Stromal cell of bone marrow (primary cell): ENCODE results near the gene INA.
"Not testable (repeated sequence)": the region's sequence is repeated elsewhere in the genome, so short reads cannot be mapped to it uniquely, and the experiment has no call there.

Source experiments
- DNase-seq: peaks from one replicate; pipeline ENCODE4 v3.0.0-alpha.2; 2012; ENCODE audit warnings: low read depth

INA gene

DNA sequence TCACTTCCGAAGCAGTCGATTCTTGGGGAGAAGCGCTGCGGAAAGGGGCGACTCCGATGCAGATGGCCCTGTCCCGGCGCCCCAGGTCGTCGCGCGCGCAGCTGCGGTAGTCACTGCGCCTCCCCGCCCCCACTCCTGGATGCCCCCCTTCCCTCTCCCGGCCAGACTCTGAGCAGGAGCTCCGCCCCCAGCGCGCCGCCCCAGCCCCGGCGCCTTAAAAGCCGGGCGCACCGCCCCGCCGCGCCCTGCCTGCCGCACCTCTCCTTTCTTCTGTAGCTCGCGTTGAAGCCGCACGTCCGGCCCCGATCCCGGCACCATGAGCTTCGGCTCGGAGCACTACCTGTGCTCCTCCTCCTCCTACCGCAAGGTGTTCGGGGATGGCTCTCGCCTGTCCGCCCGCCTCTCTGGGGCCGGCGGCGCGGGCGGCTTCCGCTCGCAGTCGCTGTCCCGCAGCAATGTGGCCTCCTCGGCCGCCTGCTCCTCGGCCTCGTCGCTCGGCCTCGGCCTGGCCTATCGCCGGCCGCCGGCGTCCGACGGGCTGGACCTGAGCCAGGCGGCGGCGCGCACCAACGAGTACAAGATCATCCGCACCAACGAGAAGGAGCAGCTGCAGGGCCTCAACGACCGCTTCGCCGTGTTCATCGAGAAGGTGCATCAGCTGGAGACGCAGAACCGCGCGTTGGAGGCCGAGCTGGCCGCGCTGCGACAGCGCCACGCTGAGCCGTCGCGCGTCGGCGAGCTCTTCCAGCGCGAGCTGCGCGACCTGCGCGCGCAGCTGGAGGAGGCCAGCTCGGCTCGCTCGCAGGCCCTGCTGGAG is at the start of gene INA:
TSS of gene INA (plus strand) at position 243 of the 817 bp plus-strand sequence. CDS start at position 317, 74 bp downstream.
- no peak for DNase-seq

DNA sequence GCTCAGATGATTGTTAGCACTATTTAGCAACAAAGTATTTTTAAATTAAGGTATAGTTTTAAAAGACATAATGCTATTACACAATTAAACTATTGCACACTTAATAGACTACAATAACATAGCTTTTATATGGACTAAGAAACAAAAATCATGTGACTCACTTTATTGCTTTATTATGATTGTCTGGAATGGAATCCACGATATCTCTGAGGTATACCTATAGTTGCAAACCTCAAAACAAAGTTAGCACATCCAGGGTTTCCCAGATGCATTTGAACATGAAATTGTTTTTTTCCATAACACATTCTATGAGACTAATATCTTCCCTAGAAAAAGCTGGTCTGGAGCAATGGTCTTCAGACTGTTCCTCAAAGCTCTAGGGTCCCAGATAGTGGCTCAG is 49.5 kb upstream of the INA start:
- no peak for DNase-seq

DNA sequence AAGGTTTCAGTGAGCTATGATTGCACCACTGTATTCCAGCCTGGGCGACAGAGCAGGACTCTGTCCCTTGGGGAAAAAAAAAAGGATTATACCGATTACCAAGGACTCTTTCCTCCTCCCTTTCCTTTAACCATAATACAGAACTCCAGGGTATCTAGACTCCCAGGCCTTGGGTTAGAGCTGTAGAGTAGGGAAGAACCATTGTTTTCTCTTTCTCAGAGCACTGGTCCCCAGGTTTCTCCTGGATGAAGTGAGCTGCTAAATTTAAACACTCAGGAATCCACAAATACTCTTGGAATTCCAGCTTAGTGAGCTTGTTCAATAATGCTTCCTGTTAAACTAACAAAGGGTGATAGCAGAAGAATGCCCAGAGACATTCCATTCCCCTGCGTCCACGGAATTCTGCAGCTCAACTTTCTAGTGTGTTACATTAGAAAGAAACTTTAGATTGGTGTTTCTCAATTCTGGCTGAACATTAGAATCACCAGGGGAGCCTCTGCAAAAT is 45.8 kb upstream of the INA start:
- DNase-seq = peak; percentile 74

DNA sequence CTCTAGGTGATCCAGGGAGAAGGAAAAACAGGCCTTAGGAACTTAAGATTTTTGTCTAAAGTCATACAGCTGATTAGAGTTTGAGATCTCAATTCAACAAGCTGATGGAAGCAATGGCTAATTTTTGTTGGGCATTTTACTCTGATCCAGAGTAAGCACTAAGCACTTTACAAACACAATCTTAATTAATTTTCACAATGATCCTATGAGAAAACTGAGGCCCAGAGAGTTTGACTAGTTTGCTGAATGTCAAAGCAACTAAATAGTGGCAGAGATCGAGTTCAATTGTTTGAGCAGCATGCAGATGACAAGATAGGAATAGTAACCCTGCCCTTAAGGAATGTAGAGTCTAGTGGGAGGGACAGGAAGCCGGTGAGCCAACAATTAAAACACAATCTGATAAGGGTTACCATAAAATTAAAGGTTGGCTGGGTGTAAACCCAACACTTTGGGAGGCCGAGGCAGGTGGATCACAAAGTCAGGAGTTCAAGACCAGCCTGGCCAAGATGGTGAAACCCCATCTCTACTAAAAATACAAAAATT is 44.7 kb upstream of the INA start:
- DNase-seq = no peak

DNA sequence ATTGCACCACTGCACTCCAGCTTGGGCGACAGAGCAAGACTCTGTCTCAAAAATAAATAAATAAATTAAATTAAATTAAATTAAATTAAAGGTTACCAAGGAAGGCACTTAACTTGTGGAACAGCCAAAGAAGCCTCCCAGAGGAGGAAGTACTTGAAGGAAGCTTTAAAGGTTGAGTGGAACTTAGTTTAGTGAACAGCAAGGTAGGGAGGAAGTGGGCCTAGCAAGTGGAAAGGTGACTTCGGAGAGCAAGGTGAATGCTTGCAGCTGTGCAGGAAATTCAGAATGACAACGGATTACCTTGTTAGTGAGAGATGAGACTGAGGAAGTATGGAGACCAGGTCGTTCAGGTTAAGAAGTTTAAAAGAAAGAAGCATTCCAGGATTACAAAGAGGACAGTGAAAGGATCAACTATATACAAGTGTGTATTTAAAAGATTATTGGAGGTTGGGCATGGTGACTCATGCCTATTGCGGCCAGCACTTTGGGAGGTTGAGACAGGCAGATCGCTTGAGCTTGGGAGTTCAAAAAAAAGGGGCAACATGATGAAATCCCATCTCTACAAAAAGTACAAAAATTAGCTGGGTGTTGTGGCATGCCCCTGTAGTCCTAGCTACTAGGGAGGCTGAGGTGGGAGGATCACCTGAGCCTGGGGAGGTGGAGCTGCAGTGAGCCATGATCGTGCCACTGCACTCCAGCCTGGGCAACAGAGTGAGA is 44.0 kb upstream of the INA start:
- DNase-seq = peak; percentile 10

DNA sequence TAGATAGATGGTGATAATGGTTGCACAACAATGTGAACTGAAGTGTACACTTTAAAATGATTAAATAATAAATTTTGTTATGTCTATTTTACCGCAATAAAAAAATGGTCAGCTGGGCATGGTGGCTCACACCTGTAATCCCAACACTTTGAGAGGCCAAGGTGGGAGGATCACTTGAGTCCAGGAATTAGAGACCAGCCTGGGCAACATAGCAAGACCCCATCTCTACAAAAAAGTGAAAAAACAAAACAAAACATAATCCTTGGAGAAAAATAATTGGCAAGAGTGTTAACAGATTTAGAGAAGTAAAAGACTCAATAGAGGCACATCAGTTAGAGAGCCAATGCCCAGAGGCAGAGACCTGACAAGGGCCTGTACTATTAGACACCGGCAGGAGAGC is 41.2 kb upstream of the INA start:
- no peak for DNase-seq

DNA sequence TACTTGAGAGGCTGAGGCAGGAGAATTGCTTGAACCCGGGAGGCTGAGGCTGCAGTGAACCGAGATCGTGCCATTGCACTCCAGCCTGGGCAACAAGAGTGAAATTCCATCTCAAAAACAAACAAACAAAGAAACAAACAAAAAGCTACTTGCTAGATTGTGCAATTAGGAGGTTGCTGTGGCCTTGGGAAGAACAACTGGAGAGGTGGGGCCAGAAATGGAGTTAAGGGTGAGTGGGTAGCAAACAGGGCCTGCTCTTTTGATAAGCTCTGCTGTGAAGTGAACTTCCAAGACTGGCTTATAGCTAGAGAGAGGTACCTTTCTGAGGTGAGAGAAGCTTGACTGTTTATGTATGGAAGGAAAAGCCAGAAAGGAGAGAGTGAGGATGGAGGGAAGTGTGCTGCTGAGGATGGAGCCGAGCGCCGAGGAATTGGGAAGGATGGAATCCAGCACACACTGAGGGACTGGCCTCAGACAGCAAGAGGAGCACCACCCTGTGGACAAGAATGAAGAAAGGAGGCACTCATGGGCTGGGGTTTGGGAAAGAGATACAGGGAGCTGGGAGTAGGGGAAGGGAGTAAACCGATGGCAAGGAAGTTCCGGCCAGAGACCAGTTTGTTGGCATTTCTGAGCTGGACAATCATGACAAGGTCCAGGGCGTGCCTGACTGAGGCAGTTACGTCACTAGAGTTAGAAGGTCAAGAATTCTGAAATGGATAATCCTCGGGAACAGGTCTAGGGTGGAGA is 38.3 kb upstream of the INA start:
- DNase-seq = peak; percentile 54

DNA sequence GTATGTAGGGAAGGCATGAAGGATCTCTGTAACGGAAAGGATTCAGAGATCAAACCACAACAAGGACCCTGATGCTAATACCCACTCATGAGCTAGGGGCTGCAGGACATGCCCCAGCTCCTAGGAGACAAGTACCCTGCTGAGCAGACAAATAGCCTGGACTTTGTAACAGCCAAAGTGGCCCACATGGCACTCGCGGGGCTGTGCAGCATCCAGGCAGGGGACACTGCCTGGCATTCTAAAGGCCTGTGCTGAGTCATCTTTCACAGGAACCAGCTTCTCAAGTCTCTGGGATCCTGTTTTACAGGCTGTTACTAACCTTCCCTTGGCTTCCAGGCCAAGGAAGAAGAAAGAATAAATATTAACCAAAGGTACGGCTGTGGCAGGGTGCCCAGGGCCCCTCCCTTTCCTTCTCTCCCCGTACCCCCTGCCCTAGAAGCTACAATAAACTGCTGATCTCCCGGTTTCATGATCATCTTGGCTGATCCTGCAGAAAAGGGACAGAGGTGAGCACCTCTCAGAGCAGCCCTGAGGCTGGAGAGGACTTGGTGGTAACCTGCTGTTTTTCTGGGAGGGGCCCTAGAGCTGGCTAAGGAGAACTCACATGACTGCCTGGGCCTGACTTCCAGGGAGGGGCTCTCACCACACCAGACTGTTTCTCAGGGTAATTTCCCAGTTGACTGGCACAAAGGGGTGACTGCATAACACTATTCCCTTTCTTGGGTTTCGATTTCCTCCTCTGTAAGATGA is 35.5 kb upstream of the INA start:
- no peak for DNase-seq

DNA sequence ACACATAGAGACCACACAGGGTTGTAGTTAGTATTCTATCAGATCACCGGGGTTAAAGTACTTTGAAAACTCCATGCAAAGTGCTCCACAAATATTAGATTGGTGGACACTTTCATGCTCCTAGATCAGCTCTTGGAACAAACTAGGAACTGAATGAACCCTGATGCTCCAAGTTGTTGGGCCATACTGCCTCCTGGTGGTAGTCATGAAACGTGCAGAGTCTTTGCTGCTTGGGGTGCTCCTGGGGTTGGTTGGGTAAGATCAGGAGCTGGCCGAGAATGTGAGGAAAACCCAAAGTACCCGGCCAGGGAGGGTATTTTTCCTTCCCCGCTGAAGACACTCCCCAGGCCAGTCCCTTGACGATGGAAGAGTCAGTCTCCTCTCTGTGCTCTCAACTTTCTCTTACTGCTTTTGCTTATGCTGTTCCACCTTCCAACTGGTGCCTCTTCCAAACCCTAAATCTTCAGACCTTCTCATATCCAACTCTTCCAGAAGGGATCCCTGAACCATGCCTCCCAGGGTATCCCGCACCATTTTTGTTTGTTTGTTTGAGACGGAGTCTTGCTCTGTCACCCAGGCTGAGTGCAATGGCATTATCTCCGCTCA is 32.2 kb upstream of the INA start:
- peak; percentile 72 for DNase-seq

DNA sequence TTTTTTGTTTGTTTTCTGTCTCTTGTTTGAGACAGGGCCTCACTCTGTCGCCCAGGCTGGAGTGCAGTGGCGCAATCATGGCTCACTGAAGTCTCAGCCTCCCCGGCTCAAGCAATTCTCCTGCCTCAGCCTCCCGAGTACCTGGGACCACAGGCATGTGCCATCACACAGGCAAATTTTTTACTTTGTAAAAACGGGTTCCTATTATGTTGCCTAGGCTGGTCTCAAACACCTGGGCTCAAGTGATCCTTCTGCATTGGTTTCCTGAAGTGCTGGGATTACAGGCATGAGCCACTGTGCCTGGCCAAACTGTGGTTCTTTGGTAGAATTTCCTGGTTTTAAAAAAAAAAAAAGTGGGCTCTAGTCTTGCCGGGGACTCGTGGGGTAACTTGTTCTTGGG is 31.4 kb upstream of the INA start, which contains the start of gene RPEL1:
TSS of gene RPEL1 (plus strand) at position 301 of the 400 bp plus-strand sequence. CDS start 110 bp downstream, outside the sequence.
- DNase-seq = not testable (repeated sequence)

DNA sequence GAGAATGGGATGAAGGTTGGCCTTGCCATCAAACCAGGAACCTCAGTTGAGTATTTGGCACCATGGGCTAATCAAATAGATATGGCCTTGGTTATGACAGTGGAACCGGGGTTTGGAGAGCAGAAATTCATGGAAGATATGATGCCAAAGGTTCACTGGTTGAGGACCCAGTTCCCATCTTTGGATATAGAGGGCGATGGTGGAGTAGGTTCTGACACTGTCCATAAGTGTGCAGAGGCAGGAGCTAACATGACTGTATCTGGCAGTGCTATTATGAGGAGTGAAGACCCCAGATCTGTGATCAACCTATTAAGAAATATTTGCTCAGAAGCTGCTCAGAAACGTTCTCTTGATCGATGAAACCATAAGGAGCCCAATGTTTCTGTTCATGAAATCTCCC is 30.6 kb upstream of the INA start:
- no peak for DNase-seq

DNA sequence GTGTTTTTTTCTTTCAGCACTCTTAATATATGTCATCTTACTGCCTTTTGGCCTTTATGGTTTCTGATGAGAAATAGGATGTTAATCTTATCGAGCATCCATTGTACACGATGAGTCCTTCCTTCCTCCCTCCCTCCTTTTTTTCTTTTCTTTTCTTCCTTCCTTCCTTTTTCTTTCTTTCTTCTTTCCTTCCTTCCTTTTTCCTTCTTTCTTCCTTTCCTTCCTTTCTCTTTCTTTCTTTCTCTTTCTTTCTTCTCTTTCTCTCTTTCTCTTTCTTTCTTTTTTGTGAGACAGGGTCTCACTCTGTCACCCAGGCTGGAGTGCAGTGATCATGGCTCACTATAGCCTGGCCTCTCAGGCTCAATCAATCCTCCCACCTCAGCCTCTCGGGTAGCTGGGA is 22.8 kb upstream of the INA start:
- no peak for DNase-seq

DNA sequence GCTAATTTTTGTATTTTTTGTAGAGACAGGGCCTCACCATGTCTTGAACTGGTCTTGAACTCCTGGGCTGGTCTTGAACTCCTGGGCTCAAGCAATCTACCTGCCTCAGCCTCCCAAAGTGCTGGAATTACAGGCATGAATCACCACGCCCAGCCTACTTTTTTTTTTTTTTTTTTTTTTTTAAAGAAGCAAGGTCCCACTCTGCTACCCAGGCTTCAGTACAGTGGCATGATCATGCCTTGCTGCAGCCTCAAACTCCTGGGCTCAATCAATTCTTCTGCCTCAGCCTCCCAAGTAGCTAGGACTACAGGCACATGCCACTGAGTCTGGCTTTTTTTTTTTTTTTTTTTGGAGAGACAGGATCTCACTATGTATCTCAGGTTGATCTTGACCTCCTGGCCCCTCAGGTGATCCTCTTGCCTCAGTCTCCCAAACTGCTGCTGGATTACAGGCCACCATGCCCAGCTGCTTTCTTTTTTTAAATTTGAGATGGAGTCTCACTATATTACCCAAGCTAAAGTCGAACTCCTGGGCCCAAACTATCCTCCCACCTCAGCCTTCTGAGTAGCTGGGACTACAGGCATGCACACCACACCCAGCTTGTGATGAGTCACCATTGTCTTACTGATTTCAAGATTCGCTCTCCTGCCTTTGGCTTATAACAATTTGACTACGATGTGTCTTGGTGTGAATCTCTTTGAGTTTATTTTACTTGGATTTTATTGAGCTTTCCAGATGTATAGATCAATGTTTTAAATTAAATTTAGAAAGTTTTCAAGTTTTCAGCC is 22.2 kb upstream of the INA start:
- DNase-seq = no peak

DNA sequence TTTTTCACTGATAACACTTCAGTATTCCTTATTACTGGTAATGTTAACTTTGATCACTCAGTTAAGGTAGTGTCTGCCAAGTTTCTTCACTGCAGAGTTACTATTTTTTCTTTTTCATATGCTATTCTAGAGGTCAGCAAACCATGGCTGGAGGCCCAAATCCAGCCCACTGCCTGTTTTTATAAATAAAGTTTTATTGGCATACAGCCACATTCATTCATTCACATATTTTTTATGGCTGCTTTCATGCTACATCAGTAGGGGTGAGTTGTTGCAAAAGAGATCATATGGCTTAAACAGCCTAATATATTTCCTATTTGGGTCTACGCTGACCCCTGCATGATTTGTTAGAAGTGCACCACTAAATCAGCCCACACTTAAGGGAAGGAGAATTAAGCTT is 20.3 kb upstream of the INA start:
- DNase-seq = no peak

DNA sequence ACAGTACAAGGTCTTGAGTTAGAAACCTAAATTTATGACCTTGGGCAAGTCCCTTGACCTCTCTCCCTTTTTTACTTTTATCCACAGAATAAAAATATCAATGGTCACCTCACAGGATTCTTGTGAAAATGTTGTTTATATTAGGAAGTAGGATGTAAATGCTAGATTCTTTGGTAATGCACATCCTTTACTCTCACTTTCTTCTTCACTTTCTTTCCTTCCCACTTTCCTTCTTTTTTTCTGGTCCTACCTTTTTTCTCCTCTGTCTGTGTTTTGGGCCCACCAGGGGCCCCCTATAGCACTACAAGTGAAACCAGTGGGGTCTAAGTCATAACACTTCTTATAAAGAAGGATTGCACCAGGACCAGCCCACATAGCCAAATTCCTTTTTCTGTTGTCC is 19.1 kb upstream of the INA start:
- DNase-seq = no peak

DNA sequence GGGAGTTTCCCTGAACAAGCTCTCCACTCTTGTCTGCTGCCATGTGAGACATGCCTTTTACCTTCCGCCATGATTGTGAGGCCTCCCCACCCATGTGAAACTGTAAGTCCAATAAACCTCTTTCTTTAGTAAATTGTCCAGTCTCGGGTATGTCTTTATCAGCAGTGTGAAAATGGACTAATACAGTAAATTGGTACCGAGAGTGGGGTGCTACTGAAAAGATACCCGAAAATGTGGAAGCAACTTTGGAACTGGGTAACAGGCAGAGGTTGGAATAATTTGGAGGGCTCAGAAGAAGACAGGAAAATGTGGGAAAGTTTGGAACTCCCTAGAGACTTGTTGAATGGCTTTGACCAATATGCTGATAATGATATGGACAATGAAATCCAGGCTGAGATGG is 18.0 kb upstream of the INA start:
- DNase-seq = not testable (repeated sequence)

DNA sequence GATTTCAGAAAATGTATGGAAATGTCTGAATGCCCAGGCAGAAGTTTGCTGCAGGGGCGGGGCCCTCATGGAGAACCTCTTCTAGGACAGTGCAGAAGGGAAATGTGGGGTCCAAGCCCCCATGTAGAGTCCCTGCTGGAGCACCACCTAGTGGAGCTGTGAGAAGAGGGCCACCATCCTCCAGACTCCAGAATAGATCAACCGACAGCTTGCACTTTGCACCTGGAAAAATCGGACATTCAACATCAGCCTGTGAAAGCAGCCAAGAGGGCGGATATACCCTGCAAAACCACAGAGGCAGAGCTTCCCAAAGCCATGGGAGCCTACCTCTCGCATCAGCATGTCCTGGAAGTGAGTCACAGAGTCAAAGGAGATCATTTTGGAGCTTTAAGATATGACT is 16.9 kb upstream of the INA start:
- DNase-seq = no peak

DNA sequence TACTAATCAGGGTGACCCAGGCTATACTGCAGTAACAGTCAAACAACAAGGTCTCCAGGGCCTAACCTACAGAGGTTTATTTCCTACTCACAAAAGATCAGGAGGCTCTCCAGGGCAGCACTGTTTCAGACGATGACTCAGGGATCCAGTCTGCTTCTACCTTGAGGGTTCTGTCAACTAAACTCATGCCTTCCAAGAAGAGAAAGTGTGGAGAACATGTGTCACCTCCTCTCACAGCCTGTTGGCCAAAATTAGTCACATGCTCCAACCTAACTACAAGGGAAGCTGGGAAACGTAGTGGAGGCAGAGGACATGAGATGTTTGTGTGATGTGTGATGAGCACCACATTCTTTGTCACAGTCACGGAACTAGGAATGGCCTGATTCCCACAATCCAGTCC is 14.7 kb upstream of the INA start:
- no peak for DNase-seq

DNA sequence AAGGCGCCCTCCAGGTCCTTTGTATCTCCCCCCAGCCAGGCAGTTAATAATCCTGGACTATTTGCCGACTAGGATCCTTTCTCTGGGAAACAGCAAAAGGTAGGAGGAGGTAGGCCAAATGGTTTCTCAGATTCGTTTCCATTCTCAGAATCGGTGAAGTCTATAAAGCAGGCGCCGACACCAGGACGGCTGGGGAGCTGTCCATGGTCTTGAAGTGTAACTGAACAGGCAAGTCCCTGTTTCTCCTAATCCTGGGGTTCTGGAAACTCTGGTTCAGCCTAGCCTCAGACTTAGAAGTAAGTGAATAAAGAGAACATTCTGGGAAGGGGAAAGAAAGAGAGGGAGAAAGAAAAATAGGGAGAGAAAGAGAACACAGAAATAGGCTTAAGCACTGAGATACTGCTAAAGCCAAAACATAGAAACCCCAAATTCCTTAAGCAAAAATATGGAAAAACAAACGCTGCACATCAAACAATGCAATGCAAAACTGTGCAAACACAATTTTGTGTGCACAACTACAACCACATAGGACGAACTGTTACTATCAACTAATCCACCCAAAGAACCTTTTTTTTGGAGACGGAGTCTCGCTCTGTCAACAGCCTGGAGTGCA is 11.1 kb upstream of the INA start:
- peak; percentile 61 for DNase-seq

DNA sequence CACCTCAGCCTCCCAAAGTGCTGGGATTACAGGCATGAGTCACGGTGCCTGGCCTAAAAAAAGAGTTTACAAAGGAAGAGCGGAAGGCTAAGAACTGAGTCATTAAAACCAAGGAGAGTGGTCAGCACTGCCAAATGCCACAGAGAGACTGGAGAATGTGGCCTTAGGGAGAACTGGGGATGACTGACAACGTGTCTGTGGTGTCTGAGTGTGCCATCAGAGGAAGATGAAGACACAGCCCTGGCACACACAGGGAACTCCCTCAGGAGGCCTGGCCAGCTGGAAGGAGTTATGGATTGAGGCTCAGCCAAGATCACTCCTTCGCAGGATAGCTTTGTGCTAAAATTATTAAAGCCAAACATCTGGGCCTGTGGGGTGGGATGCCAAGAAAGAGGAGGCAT is 3.9 kb upstream of the INA start:
- DNase-seq = peak; percentile 99
